ENCODE data around the gene PLEKHA7.
"Not testable (repeated sequence)": the region's sequence is repeated elsewhere in the genome, so short reads cannot be mapped to it uniquely, and the experiment has no call there.

Gene PLEKHA7

GRCh38 chr11:16979703-16980622 is 34.3 kb downstream of the PLEKHA7 start:
- in situ Hi-C loops (cut with MboI; ENCODE audit: low sequenced_read_pairs), result no loop called here

- in situ Hi-C loops (cut with MboI; ENCODE audit: low sequenced_read_pairs), result no loop called here
Observed at GRCh38 chr11:16977994-16978315, 36.3 kb downstream of the PLEKHA7 start.

- in situ Hi-C loops (cut with MboI; ENCODE audit: low sequenced_read_pairs), result no loop called here
Observed at GRCh38 chr11:16977136-16977993, 36.8 kb downstream of the PLEKHA7 start.

- in situ Hi-C loops (cut with MboI; ENCODE audit: low sequenced_read_pairs), result no loop called here
Observed at GRCh38 chr11:16976379-16976778, 37.8 kb downstream of the PLEKHA7 start.

- in situ Hi-C loops (cut with MboI; ENCODE audit: low sequenced_read_pairs), result no loop called here
Observed at GRCh38 chr11:16975906-16976305, 38.3 kb downstream of the PLEKHA7 start.

GRCh38 chr11:16973338-16973964 is 40.8 kb downstream of the PLEKHA7 start:
- in situ Hi-C loops (cut with MboI; ENCODE audit: low sequenced_read_pairs), result no loop called here

- in situ Hi-C loops (cut with MboI; ENCODE audit: low sequenced_read_pairs), result no loop called here
Observed at GRCh38 chr11:16969010-16969999, 44.9 kb downstream of the PLEKHA7 start.

GRCh38 chr11:16968196-16968595 is 46.0 kb downstream of the PLEKHA7 start:
- in situ Hi-C loops (cut with MboI; ENCODE audit: low sequenced_read_pairs), result no loop called here

GRCh38 chr11:16966930-16967671 is 47.1 kb downstream of the PLEKHA7 start:
- in situ Hi-C loops (cut with MboI; ENCODE audit: low sequenced_read_pairs), result no loop called here

GRCh38 chr11:16964501-16964900 is 49.7 kb downstream of the PLEKHA7 start:
- in situ Hi-C loops (cut with MboI; ENCODE audit: low sequenced_read_pairs), result no loop called here

- in situ Hi-C loops (cut with MboI; ENCODE audit: low sequenced_read_pairs), result no loop called here
Observed at GRCh38 chr11:16963316-16963876, 50.8 kb downstream of the PLEKHA7 start.

GRCh38 chr11:16962589-16962988 is 51.6 kb downstream of the PLEKHA7 start:
- in situ Hi-C loops (cut with MboI; ENCODE audit: low sequenced_read_pairs), result not testable (repeated sequence)

GRCh38 chr11:16962146-16962545 is 52.1 kb downstream of the PLEKHA7 start:
- in situ Hi-C loops (cut with MboI; ENCODE audit: low sequenced_read_pairs), result no loop called here

GRCh38 chr11:16960250-16960649 is 54.0 kb downstream of the PLEKHA7 start:
- in situ Hi-C loops (cut with MboI; ENCODE audit: low sequenced_read_pairs), result no loop called here

- in situ Hi-C loops (cut with MboI; ENCODE audit: low sequenced_read_pairs), result no loop called here
Observed at GRCh38 chr11:16959602-16960001, 54.6 kb downstream of the PLEKHA7 start.

GRCh38 chr11:16958833-16959232 is 55.4 kb downstream of the PLEKHA7 start:
- in situ Hi-C loops (cut with MboI; ENCODE audit: low sequenced_read_pairs), result no loop called here

GRCh38 chr11:16956538-16957153 is 57.6 kb downstream of the PLEKHA7 start:
- in situ Hi-C loops (cut with MboI; ENCODE audit: low sequenced_read_pairs), result no loop called here

- in situ Hi-C loops (cut with MboI; ENCODE audit: low sequenced_read_pairs), result no loop called here
Observed at GRCh38 chr11:16953663-16954062, 60.6 kb downstream of the PLEKHA7 start.
